Loucy (cell line): ENCODE results near the gene DNAJC1.

Experiments used
- H2AFZ ChIP-seq: fragments of 200-600 bp; sonication (generic); 2 replicates; pipeline ENCODE4 v1.6.0; 2016; ENCODE audit warnings: antibody characterized with exemption, mild to moderate bottlenecking, low read length, moderate library complexity
- H3F3A ChIP-seq: fragments of 200-600 bp; 2 replicates; pipeline ENCODE4 v1.6.0; 2016; ENCODE audit warnings: antibody characterized with exemption, low read depth, mild to moderate bottlenecking
- H3K27me3 ChIP-seq: fragments of 200-600 bp; sonication (generic); 2 replicates; pipeline ENCODE4 v1.6.1; 2014; ENCODE audit warnings: low read length, mild to moderate bottlenecking; ENCODE audit not compliant: insufficient read depth, poor library complexity, severe bottlenecking
- H3K36me3 ChIP-seq: fragments of 200-600 bp; sonication (generic); 2 replicates; pipeline ENCODE4 v1.6.1; 2016; ENCODE audit warnings: low read length; ENCODE audit not compliant: insufficient read depth
- H3K4me1 ChIP-seq: fragments of 200-600 bp; sonication (generic); 2 replicates; pipeline ENCODE4 v1.5.1; 2014; ENCODE audit warnings: low read length, mild to moderate bottlenecking; ENCODE audit not compliant: insufficient read depth, poor library complexity, severe bottlenecking
- H3K4me2 ChIP-seq: fragments of 200-600 bp; sonication (generic); 2 replicates; pipeline ENCODE4 v1.6.0; 2014; ENCODE audit warnings: antibody characterized with exemption, low read length, low read depth, mild to moderate bottlenecking; ENCODE audit not compliant: poor library complexity, severe bottlenecking
- H3K4me3 ChIP-seq: fragments of 200-600 bp; sonication (generic); 2 replicates; pipeline ENCODE4 v1.5.1; 2014; ENCODE audit warnings: low read length, mild to moderate bottlenecking, mixed read lengths; ENCODE audit not compliant: poor library complexity, severe bottlenecking
- H3K79me2 ChIP-seq: fragments of 200-600 bp; sonication (generic); 2 replicates; pipeline ENCODE4 v1.6.1; 2014; ENCODE audit warnings: low read length; ENCODE audit not compliant: insufficient read depth
- H3K9ac ChIP-seq: fragments of 200-600 bp; sonication (generic); 2 replicates; pipeline ENCODE4 v1.6.0; 2014; ENCODE audit warnings: mild to moderate bottlenecking, low read depth, low read length, moderate library complexity; ENCODE audit not compliant: poor library complexity, severe bottlenecking
- H3K9me2 ChIP-seq: fragments of 200-600 bp; sonication (generic); replicated peaks from 2 replicates; pipeline ENCODE4 v1.6.1; 2016; ENCODE audit warnings: low read depth, low read length, mixed read lengths
- H3K9me3 ChIP-seq: fragments of 200-600 bp; sonication (generic); 2 replicates; pipeline ENCODE4 v1.6.1; 2014; ENCODE audit warnings: mild to moderate bottlenecking, antibody characterized with exemption, low read length, low read depth; ENCODE audit not compliant: insufficient read depth
- H4K20me1 ChIP-seq: fragments of 200-600 bp; sonication (generic); 2 replicates; pipeline ENCODE4 v1.6.0; 2014; ENCODE audit warnings: antibody characterized with exemption, low read length, mild to moderate bottlenecking; ENCODE audit not compliant: insufficient read depth, poor library complexity, severe bottlenecking
- EZH2phosphoT487 ChIP-seq: fragments of 200-600 bp; IDR thresholded peaks from 2 replicates; pipeline ENCODE4 v1.6.1; 2018; ENCODE audit warnings: antibody characterized with exemption, mild to moderate bottlenecking, moderate library complexity, borderline replicate concordance
- TF ChIP-seq, protein P1 (sequence below): fragments of 200-600 bp; sonication (generic); conservative IDR thresholded peaks from 2 replicates; pipeline ENCODE4 v1.5.1; 2014; ENCODE audit warnings: mild to moderate bottlenecking, antibody characterized with exemption, low read length

Gene DNAJC1

DNA sequence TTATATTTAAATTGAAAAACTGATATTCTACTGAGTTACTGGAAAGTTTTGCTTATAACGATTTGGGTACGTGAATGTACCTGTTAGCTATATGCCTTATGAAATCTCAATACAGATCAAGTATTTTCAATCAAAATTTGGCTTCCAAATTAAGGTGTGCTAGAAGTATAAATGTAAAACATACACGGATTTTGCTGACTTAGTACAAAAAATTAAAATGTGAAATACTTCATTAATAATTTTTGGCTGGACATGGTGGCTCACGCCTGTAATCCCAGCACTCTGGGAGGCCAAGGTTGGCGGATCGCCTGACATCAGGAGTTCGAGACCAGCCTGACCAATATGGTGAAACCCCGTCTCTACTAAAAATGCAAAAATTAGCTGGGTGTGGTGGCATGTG lies 11.7 kb downstream of the DNAJC1 start:
- peaks cover 30% of the 10 kb centered on the region for H3K4me1 ChIP-seq
- no peaks in the 10 kb centered on the region for H3K27me3 ChIP-seq
- H3K9me2 ChIP-seq = no peaks in the 10 kb centered on the region
- H3F3A ChIP-seq = no peaks in the 10 kb centered on the region
- peaks cover 43% of the 10 kb centered on the region for H4K20me1 ChIP-seq
- H3K4me2 ChIP-seq = no peak overlapping the region
- no peak overlapping the region for H2AFZ ChIP-seq
- H3K9me3 ChIP-seq = no peaks in the 10 kb centered on the region
- no peak overlapping the region for H3K9ac ChIP-seq
- H3K36me3 ChIP-seq = no peaks in the 10 kb centered on the region
- no peak overlapping the region for H3K4me3 ChIP-seq
- TF ChIP-seq, protein P1, sequence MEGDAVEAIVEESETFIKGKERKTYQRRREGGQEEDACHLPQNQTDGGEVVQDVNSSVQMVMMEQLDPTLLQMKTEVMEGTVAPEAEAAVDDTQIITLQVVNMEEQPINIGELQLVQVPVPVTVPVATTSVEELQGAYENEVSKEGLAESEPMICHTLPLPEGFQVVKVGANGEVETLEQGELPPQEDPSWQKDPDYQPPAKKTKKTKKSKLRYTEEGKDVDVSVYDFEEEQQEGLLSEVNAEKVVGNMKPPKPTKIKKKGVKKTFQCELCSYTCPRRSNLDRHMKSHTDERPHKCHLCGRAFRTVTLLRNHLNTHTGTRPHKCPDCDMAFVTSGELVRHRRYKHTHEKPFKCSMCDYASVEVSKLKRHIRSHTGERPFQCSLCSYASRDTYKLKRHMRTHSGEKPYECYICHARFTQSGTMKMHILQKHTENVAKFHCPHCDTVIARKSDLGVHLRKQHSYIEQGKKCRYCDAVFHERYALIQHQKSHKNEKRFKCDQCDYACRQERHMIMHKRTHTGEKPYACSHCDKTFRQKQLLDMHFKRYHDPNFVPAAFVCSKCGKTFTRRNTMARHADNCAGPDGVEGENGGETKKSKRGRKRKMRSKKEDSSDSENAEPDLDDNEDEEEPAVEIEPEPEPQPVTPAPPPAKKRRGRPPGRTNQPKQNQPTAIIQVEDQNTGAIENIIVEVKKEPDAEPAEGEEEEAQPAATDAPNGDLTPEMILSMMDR = no peak
- TF ChIP-seq EZH2phosphoT487 = no peak
- peaks cover 98% of the 10 kb centered on the region for H3K79me2 ChIP-seq

DNA sequence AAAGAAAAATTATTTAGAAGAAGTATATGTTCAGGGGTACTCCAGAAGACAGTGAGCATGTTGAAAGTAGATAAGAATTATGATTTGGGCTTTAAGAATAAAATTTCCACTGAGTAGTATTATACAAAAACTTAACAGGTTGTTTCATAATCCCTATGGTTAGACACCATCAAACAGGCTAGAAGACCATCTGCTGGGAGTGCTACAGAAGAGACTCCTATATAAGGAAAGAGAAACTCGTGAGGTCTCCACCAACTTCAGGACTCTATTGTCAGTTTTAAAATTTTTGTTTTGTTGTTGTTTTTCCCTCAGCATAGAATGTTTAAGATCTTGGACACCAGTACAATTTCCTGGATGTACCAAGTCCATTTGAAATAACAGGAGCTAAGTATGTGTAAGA lies 13.1 kb downstream of the DNAJC1 start:
- H3K79me2 ChIP-seq = peaks cover 98% of the 10 kb centered on the region

DNA sequence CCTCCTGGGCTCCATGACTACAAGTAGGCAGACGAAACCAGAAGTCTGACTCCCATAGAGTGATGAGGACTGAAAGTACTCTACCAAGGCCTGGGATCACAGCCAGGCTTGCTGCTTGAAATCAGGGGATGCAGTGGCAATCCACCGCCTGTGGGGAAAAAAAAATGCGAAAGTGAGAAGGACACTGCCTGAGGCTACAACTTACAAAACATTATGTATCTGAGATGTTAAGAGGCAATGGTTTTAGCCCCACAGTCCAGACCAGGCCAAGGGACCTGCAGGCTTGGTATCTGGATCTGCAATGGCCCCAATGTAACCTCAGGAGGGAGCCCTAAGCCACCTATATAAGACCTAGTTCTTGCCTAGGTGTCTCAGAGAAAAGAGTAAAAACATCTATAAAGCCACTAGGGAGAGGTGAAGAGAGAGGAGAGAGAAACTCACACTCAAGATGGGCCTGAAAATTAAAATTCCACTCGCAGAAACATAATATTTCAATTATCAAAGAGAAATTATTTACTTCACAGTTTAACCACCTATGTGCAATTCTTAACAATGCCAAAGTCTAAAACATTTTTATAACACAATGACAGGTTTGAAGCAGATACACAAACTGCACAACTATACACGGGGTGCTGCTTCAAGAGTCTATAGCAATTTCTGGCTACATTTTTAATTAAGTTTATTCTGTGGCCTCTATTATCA lies 13.9 kb downstream of the DNAJC1 start:
- H3K4me3 ChIP-seq = no peak overlapping the region
- H3K36me3 ChIP-seq = no peaks in the 10 kb centered on the region
- H3K9me3 ChIP-seq = no peaks in the 10 kb centered on the region
- H3K4me2 ChIP-seq = peak overlapping the region; percentile 32
- H3F3A ChIP-seq = no peaks in the 10 kb centered on the region
- H2AFZ ChIP-seq = no peak overlapping the region
- peaks cover 98% of the 10 kb centered on the region for H3K79me2 ChIP-seq
- no peaks in the 10 kb centered on the region for H3K9me2 ChIP-seq
- H3K9ac ChIP-seq = no peak overlapping the region
- TF ChIP-seq, protein P1 = peak; percentile 81
- TF ChIP-seq EZH2phosphoT487 = no peak
- H3K4me1 ChIP-seq = peaks cover 11% of the 10 kb centered on the region
- H3K27me3 ChIP-seq = no peaks in the 10 kb centered on the region
- peaks cover 30% of the 10 kb centered on the region for H4K20me1 ChIP-seq

More for the DNA sequence above, 13.1 kb downstream of the DNAJC1 start:
- Histone ChIP-seq H3K4me1 (peaks cover 17% of the 10 kb centered on the region), H3K9me2 (no peaks in the 10 kb centered on the region), H3K9ac (no peak overlapping the region), H3K36me3 (no peaks in the 10 kb centered on the region), H3K4me2 (peak overlapping the region; percentile 32), H3F3A (no peaks in the 10 kb centered on the region), H3K9me3 (no peaks in the 10 kb centered on the region), H4K20me1 (peaks cover 30% of the 10 kb centered on the region), H3K4me3 (no peak overlapping the region), H3K27me3 (no peaks in the 10 kb centered on the region), H2AFZ (no peak overlapping the region)
- TF ChIP-seq EZH2phosphoT487 = no peak
- TF ChIP-seq, protein P1 = no peak
